HG03066 (cell line): Measurements from ENCODE around the gene ASZ1.
A peak's percentile ranks its signal among the peaks of the same experiment; 100 is the strongest.

Source experiments
- ATAC-seq: cut with Tn5 transposase; IDR thresholded peaks from one replicate; pipeline ENCODE4 v1.9.1; 2021; ENCODE audit warnings: low read depth; ENCODE audit not compliant: unreplicated experiment

The ASZ1 gene

GRCh38 chr7:117347480-117347879 lies 79.8 kb downstream of the ASZ1 start:
- peak; percentile 21 for ATAC-seq

GRCh38 chr7:117346161-117346560 lies 81.1 kb downstream of the ASZ1 start:
- no peak for ATAC-seq

DNA sequence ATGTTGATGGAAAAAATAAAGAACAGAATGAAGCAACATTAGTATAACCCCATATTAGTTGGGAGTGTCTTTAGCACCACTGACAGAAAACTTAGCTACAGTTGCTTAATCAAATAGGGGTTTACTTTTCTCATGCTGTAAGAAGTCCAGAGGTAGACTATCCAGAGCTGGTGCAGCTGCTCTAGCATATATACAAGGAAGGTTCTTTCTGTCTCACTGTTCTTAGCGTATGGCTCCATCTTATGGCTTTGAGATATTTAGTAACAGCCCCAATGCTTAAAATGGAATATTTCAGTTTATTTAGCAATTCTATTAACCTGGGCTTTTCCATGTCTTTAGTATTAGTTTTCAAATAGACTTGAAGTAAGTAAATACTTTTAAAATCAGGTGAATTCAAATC lies 89.3 kb downstream of the ASZ1 start:
- no peak for ATAC-seq

DNA sequence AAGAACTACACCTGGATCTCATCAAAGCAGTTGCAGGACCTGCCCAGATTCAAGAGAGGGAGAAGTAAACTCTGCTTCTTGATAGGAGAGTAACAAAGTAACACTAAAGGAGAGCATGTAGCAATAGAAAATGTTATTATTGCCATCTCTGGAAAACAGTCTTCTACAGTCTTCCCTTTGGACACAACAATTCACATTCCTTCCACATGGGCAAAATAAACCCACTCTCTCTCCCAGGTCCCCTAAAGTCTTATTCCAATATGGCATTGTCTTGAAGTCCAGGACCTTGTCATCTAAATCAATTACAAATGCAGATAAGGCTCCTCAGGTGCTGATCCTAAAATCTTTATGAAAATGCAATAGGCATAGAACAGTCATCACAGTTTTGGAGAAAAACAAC lies 94.1 kb downstream of the ASZ1 start:
- ATAC-seq = no peak

- ATAC-seq = no peak
These were observed 95.3 kb downstream of the ASZ1 start for GRCh38 chr7:117332031-117332430.

DNA sequence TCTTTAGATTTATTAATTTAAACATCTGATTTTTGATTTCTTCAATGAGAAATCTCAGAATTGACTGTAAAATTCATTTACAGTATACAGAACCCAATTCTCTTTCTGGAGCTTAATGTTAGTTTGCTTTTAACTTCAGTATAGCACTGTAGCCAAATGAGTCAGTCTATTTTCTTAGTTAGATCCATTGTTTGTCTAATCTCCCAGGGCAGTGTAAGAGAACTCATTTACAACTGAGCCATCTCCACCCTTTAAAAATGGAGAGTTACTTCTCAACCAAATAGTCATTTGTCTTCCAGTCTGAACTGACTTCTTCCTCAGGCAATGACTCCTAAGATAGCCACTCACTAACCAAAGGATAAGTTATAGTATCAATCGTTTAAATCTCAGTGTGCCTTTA lies 101.5 kb downstream of the ASZ1 start:
- ATAC-seq = no peak

DNA sequence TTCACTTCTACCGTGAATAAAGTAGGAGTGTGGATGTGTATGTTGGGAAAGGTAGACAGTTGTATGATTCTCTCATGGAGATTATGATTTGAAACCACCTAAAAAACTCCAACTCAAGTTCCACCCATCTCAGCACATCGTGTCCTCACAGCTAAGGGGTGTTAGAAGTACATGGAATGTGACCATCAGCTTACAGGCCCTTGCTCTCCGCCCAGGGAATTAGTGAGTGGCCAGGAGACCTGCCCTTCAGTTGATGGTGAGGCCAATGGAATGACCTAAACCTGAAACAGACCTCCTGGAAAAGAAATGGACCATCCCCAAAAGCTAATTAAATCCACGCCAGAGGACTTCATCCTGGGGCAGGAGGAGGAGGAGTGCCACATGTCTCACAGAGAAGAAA lies 102.3 kb downstream of the ASZ1 start:
- no peak for ATAC-seq

GRCh38 chr7:117323851-117324711 lies 103.2 kb downstream of the ASZ1 start:
- ATAC-seq = no peak

DNA sequence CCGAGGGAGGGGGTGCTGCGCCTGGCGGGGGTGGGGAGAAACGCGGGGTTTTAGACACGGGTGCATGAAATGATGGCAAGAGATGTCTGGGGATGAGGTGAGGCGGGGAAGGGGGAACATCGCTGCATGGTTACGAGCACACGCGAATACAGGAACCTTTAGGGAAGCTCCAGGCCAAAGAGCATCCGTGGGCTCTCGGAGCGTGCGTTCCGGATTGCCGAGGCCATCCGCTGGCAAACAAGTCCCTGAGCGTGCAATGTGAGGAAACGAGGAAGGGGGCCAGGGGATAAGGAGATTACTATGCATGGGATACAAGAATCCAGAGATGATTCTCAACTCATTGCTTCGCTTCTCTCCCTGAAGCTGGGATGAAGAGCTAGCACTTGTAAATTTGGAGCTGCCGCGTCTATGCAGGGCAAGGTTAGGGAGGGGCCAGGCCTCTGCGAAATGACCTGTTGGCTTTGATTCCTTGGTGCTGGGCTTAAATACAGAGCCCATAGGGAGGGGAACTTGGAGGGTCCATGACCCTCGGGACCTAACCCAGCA lies 103.9 kb downstream of the ASZ1 start:
- no peak for ATAC-seq

DNA sequence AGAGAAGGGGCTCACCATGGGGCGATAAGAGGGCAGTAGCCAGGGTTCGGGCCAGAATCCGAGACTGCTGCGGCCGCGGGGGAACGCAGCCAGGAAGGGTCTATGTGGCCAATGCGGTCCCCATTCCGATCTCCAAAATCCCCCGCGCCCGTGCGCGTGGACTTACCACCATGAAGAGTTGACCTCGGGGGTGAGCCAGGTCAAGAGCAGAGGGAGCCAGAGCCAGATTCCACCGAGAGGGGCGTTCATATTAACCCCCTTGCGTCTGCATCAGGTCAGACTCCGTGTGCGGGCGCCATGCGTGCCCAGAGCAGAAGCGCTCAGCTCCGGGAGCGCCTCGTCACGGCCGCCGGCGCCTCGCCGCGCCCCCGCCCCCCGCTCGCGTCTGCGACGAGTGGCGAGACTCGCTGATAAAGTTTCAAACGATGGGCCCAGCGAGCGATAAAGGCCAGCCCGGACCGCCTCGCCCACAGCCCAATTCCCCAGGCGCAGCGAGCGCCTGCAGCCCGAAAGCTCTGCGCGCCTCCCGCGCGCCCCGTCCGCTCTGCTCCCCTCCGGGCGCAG lies 104.5 kb downstream of the ASZ1 start, which contains the start of gene WNT2:
Gene WNT2, minus strand, starts transcription at position 318 of the 564 bp plus-strand sequence. Its CDS starts 69 bp downstream, at position 249.
- ATAC-seq = no peak

DNA sequence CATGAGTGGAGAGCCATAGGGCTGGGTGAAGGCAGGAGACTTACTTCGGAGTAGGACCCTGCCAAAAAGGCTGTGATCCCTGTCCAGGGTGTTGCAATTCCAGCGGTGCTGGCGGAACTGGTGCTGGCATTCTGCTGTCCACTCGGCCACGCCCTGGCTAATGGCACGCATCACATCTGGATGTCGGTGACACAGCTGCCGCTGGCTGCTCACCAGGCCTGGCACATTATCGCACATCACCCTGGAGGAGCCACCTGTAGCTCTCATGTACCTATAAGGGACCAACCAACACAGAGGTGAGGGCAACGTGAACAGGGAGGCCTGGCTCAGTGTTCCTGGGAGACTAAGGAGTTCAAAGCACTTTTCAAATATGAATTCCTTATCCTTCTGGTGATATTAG lies 106.8 kb downstream of the ASZ1 start:
- no peak for ATAC-seq

GRCh38 chr7:117319181-117319580 lies 108.1 kb downstream of the ASZ1 start:
- no peak for ATAC-seq

GRCh38 chr7:117313582-117313981 lies 113.7 kb downstream of the ASZ1 start:
- no peak for ATAC-seq
